ENCODE results near the gene TP53I3. TPM values are rescaled to one million over a fixed set of nuclear protein-coding genes. Genes with fewer than 3 reads are reported as not detected.

Gene TP53I3
- total and polyA plus RNA-seq, 2 of the 4 experiments (the other 2 are of a cell fraction): 25.5 to 42.2 TPM

DNA sequence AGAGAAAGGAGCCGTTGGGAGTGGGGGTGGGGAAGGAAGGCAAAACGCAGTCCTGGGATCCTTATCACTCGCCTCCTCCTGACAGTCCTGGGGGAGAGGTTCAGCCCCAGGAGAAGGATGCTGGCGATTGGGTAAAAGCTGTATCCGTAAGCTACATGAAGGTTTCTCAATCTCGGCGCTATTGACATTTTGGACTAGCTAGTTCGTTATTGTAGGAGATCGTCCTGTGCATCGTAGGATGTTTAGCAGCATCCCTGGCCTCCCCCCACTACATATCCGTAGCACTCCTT, 511 bp upstream of the TP53I3 start:
- Histone ChIP-seq H3K4me1 (ENCODE audit: control insufficient read depth, insufficient read depth, low read length) (peaks cover 4% of the 10 kb centered on the region; the same call in 1 of the 2 replicates), H3K4me3 (ENCODE audit: insufficient read depth, low read depth, low read length) (peak overlapping the region; percentile 70), H3K14ac (replicated peaks; ENCODE audit: low read depth, low read length) (peak overlapping the region; percentile 85), H3K18ac (ENCODE audit: low read depth, low read length) (peak overlapping the region; percentile 78), H2BK120ac (ENCODE audit: low read depth, low read length) (peak overlapping the region; percentile 67), H4K5ac (ENCODE audit: low read depth, low read length) (peak overlapping the region; percentile 80), H3K9me1 (ENCODE audit: insufficient read depth, low read length) (peaks cover 11% of the 10 kb centered on the region), H4K8ac (ENCODE audit: low read depth in 2 of 2, low read length in 2 of 2) (peak overlapping the region; percentile 74 to 92), H2AK5ac (ENCODE audit: low read depth, low read length) (0 out of 2 replicates have a peak overlapping the region, but pooled peaks have one; percentile 3), H3K23ac (ENCODE audit: low read depth, low read length) (peak overlapping the region; percentile 64), H3K27ac (ENCODE audit: insufficient read depth, low read length) (peak overlapping the region; percentile 74), H2AK9ac (replicated peaks; ENCODE audit: low read depth, low read length, poor library complexity) (peak overlapping the region; percentile 99), H4K20me1 (ENCODE audit: insufficient read depth, low read length) (no peaks in the 10 kb centered on the region), H2BK15ac (ENCODE audit: low read depth, low read length) (peak overlapping the region; percentile 33; the same call in 1 of the 3 replicates), H3K4me2 (ENCODE audit: low read depth, low read length) (peak overlapping the region; percentile 86), H3K9ac (ENCODE audit: low read depth, low read length) (peak overlapping the region; percentile 79), H3K79me1 (ENCODE audit: low read depth in 1 of 2, low read length in 2 of 2) (peaks cover 12 to 31% of the 10 kb centered on the region in 2 experiments), H3K9me3 (ENCODE audit: control insufficient read depth, insufficient read depth, low read length) (no peaks in the 10 kb centered on the region), H4K91ac (ENCODE audit: insufficient read depth, low read depth, low read length) (peak overlapping the region; percentile 21), H2AFZ (replicated peaks; ENCODE audit: low read length, poor library complexity) (peak overlapping the region; percentile 99), H2BK5ac (ENCODE audit: low read depth, low read length, poor library complexity, severe bottlenecking) (peak overlapping the region; percentile 76), H3K56ac (ENCODE audit: extremely low read depth, insufficient read depth, low read length) (peak overlapping the region; percentile 91; the same call in 1 of the 2 replicates), H3K36me3 (ENCODE audit: control insufficient read depth, insufficient read depth, low read length) (peaks cover 13% of the 10 kb centered on the region), H2BK20ac (ENCODE audit: low read depth, low read length) (no peak overlapping the region), H3K4ac (ENCODE audit: low read depth, low read length) (peak overlapping the region; percentile 77), H3K27me3 (ENCODE audit: control insufficient read depth, insufficient read depth, low read length) (no peaks in the 10 kb centered on the region)
- ChIA-PET POLR2A (ENCODE audit: unreplicated experiment) (interaction anchor here (0.6 to 1.0 kb wide), 3 partner anchors 10 to 1004 kb away, joined by 3 read pairs; no protein-coding TSS in a partner anchor), CTCF (interaction anchor here (1.1 to 2.0 kb wide), 3 partner anchors 26 to 261 kb away, joined by 4 to 10 read pairs (median 5); no protein-coding TSS in a partner anchor)
- dilution Hi-C loops (cut with HindIII; ENCODE audit: low sequenced_read_pairs, unreplicated experiment) (no loop called here), intact Hi-C loops (cut with micrococcal nuclease) (loop anchor here (2.0 kb wide), 1 partner anchor 260 kb away; no protein-coding TSS in a partner anchor), in situ Hi-C loops (cut with MboI; ENCODE audit: low sequenced_read_pairs) (no loop called here)
- no CpG with 5 or more reads among the region's 11 CpGs for WGBS, 2 experiments (ENCODE audit: extremely low coverage in 2 of 2, insufficient read length in 1 of 2)
- DNase-seq: no peak
- no TSS peak for BruUV-seq (replicated peaks)
- TF ChIP-seq RFX5 (IDR thresholded peaks at IDR 0.05; ENCODE audit: low read depth, low read length) (no peak), RCOR1 (IDR thresholded peaks at IDR 0.05; ENCODE audit: insufficient replicate concordance, low read length) (no peak), CEBPB (IDR thresholded peaks at IDR 0.05; ENCODE audit: low read depth, low read length) (no peak), SMC3 (IDR thresholded peaks at IDR 0.05; ENCODE audit: low read depth, low read length) (no peak), RAD21 (IDR thresholded peaks at IDR 0.05; ENCODE audit: low read length) (no peak), MXI1 (IDR thresholded peaks at IDR 0.05; ENCODE audit: borderline replicate concordance, low read depth, low read length) (no peak), BHLHE40 (IDR thresholded peaks at IDR 0.05; ENCODE audit: low read depth, low read length) (no peak), MAFK (IDR thresholded peaks at IDR 0.05; ENCODE audit: low read depth, low read length) (no peak), FOS (IDR thresholded peaks at IDR 0.05; ENCODE audit: low read depth, low read length) (no peak)
- TF ChIP-seq, protein P1, sequence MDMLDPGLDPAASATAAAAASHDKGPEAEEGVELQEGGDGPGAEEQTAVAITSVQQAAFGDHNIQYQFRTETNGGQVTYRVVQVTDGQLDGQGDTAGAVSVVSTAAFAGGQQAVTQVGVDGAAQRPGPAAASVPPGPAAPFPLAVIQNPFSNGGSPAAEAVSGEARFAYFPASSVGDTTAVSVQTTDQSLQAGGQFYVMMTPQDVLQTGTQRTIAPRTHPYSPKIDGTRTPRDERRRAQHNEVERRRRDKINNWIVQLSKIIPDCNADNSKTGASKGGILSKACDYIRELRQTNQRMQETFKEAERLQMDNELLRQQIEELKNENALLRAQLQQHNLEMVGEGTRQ (IDR thresholded peaks at IDR 0.05; ENCODE audit: low read depth, low read length): no peak
- TF ChIP-seq, protein P2, sequence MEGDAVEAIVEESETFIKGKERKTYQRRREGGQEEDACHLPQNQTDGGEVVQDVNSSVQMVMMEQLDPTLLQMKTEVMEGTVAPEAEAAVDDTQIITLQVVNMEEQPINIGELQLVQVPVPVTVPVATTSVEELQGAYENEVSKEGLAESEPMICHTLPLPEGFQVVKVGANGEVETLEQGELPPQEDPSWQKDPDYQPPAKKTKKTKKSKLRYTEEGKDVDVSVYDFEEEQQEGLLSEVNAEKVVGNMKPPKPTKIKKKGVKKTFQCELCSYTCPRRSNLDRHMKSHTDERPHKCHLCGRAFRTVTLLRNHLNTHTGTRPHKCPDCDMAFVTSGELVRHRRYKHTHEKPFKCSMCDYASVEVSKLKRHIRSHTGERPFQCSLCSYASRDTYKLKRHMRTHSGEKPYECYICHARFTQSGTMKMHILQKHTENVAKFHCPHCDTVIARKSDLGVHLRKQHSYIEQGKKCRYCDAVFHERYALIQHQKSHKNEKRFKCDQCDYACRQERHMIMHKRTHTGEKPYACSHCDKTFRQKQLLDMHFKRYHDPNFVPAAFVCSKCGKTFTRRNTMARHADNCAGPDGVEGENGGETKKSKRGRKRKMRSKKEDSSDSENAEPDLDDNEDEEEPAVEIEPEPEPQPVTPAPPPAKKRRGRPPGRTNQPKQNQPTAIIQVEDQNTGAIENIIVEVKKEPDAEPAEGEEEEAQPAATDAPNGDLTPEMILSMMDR (conservative IDR thresholded peaks at IDR 0.05; ENCODE audit: low read depth, low read length): no peak
- TF ChIP-seq, protein P3, sequence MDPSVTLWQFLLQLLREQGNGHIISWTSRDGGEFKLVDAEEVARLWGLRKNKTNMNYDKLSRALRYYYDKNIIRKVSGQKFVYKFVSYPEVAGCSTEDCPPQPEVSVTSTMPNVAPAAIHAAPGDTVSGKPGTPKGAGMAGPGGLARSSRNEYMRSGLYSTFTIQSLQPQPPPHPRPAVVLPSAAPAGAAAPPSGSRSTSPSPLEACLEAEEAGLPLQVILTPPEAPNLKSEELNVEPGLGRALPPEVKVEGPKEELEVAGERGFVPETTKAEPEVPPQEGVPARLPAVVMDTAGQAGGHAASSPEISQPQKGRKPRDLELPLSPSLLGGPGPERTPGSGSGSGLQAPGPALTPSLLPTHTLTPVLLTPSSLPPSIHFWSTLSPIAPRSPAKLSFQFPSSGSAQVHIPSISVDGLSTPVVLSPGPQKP (IDR thresholded peaks at IDR 0.05; ENCODE audit: borderline replicate concordance, low read depth, low read length): no peak
- peak; percentile 2 for ATAC-seq (ENCODE audit: low read depth)
